ENCODE results near the gene NAA10. TPM values are rescaled to one million over a fixed set of nuclear protein-coding genes. Genes with fewer than 3 reads are reported as not detected.

Gene NAA10
- total and polyA plus RNA-seq, 3 donors from 2014 or later, result 33.9 to 52.8 (median 46.7) TPM

- intact Hi-C loops (cut with DNase I; ENCODE audit: low total_unique reads), result no loop called here
- peaks cover 3% of the 10 kb centered on the region for H3K4me1 ChIP-seq
- no peak overlapping the region for H3K4me3 ChIP-seq
- H3K9me3 ChIP-seq, result no peaks in the 10 kb centered on the region
- no peaks in the 10 kb centered on the region for H3K27me3 ChIP-seq
- H3K36me3 ChIP-seq (ENCODE audit: low read depth, missing control alignments), result no peaks in the 10 kb centered on the region
- 79 to 88% methylated on average over 8 to 20 of the region's 24 CpGs for WGBS, 2 donors
- no peak overlapping the region for H3K27ac ChIP-seq
- TF ChIP-seq CTCF (IDR thresholded peaks at IDR 0.05) (no peak), POLR2A (IDR thresholded peaks at IDR 0.05) (no peak)
- DNase-seq, result no peak
Measured at GRCh38 chrX:153945956-153946943, 11.4 kb upstream of the NAA10 start.

- Histone ChIP-seq H3K4me3 (no peak overlapping the region), H3K36me3 (ENCODE audit: low read depth, missing control alignments) (no peaks in the 10 kb centered on the region), H3K4me1 (peaks cover 3% of the 10 kb centered on the region), H3K27ac (no peak overlapping the region), H3K9me3 (no peaks in the 10 kb centered on the region), H3K27me3 (no peaks in the 10 kb centered on the region)
- intact Hi-C loops (cut with DNase I; ENCODE audit: low total_unique reads), result no loop called here
- 67% methylated on average over 1 of the region's 6 CpGs; no CpG with 5 or more reads in 1 of the 2 donors for WGBS, 2 donors
- no peak for DNase-seq
- TF ChIP-seq CTCF (IDR thresholded peaks at IDR 0.05) (no peak), POLR2A (IDR thresholded peaks at IDR 0.05) (no peak)
Measured at GRCh38 chrX:153944800-153945150, 9.9 kb upstream of the NAA10 start.

DNA sequence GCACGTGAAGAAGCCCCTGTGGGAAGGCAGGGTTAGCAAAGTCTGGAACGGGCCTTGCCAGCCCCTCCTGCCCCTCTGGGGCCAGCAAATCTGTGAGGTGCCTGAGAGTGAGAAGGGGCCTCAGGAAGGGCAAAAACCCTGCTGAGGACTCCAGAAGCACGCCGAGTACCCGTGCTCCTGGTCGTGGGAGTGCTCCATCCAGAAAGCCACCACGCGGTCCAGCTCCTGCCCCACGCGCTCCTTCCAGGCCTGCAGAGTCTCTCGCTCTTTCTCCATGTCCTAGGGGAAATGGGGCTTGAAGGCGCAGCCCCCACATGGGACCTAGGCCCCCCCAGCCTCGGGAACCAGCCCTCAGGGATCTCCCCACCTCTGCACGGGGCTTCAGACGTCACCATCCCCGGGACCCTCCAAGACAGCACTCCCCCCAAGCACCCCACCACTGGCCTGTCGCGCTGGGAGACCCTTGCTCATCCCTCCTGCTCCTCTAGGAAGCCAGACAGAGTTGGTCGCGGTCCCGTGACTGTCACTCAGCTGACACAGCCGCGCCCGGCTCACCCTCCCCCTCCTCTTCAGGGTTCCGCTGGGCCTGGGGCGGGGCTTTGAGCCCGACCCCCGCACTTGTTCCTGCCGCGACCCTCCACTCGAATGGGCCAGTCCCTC is 9.4 kb upstream of the NAA10 start, which contains the start of gene RENBP:
RENBP (minus strand) TSS at position 504 of the 660 bp plus-strand sequence; CDS start at position 471, 33 bp downstream.
- H3K9me3 ChIP-seq, result no peaks in the 10 kb centered on the region
- H3K4me1 ChIP-seq, result peaks cover under 1% of the 10 kb centered on the region
- no peaks in the 10 kb centered on the region for H3K36me3 ChIP-seq (ENCODE audit: low read depth, missing control alignments)
- H3K4me3 ChIP-seq, result no peak within 1 kb of the TSS
- peak; percentile 47 for DNase-seq
- no peak within 1 kb of the TSS for H3K27ac ChIP-seq
- TF ChIP-seq POLR2A (IDR thresholded peaks at IDR 0.05), result no peak
- no peak for TF ChIP-seq CTCF (IDR thresholded peaks at IDR 0.05)
- H3K27me3 ChIP-seq, result no peaks in the 10 kb centered on the region
- intact Hi-C loops (cut with DNase I; ENCODE audit: low total_unique reads), result no loop called here
- 50 to 60% methylated on average over 6 to 18 of the region's 31 CpGs for WGBS, 2 donors

DNA sequence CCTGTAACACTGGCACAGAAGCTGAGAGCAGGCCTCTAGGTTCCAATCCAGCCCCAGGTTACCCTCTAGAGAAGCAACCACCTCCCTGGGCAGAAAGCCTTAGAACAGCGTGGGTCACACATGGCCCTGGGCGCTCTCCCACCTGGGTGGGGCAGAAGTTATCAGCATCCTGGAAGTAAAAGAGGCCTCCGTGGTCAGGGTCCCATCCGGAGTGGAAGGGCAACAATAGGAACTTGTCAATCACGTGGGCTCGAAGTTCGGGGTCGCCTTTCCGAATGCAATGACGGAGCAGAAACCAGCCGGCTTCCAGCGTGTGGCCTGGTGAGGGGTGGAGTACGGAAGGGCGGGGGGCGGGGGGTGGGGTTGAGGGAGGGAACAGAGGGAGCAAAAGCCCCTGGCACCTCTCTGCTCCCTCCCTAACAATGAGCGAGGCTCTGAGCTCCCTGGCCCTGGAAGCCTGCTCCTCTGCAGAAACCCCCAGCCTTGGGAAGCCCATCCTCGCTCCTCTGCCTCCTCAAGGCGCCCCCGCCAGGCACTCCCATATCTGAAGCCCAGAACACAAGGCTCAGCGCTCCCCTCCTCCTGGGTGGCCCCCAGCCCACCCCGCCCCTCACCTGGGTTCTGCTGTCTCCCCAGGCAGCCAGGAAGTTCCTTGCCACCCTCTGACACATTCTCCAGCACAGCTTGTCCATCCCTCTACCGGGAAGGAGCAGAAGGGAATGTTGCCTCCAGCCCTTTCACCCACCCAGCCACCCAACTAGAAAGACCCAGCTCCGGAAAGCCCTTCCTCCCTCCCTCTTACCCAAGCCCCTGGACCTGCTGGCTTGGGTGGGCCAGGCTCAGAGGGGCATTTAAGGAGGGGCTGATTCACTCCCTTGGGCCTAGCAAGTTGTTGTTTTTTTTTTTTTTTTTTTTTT is 6.8 kb upstream of the NAA10 start:
- Histone ChIP-seq H3K9me3 (no peaks in the 10 kb centered on the region), H3K27ac (no peak overlapping the region), H3K36me3 (ENCODE audit: low read depth, missing control alignments) (no peaks in the 10 kb centered on the region), H3K4me3 (no peak overlapping the region), H3K4me1 (no peaks in the 10 kb centered on the region), H3K27me3 (no peaks in the 10 kb centered on the region)
- intact Hi-C loops (cut with DNase I; ENCODE audit: low total_unique reads), result no loop called here
- DNase-seq, result no peak
- TF ChIP-seq POLR2A (IDR thresholded peaks at IDR 0.05) (no peak), CTCF (IDR thresholded peaks at IDR 0.05) (no peak)
- 80 to 81% methylated on average over 8 to 9 of the region's 23 CpGs for WGBS, 2 donors
